ENCODE results near the gene SERPINB6.
"Not testable (repeated sequence)": the region's sequence is repeated elsewhere in the genome, so short reads cannot be mapped to it uniquely, and the experiment has no call there.

SERPINB6 gene

DNA sequence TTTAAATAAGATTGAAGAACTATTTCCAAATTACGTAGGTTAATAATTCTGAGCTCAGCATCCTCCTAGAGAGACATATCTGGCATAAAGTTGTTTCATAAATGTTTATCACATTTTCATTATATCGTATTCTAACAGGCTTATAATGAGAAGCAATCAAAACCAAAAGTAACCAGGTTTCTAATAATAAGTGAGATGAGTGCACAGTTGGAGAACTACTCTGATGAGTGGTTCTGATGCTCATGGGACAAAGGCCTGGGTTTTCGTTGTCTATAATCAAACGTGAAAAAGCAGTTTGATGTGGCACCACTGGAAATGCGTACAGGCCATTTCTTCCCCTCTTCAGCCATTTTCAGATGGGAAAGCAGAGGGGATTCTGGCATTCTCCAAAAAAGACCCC lies 4.7 kb upstream of the SERPINB6 start:
- DNase-seq: no peak

DNA sequence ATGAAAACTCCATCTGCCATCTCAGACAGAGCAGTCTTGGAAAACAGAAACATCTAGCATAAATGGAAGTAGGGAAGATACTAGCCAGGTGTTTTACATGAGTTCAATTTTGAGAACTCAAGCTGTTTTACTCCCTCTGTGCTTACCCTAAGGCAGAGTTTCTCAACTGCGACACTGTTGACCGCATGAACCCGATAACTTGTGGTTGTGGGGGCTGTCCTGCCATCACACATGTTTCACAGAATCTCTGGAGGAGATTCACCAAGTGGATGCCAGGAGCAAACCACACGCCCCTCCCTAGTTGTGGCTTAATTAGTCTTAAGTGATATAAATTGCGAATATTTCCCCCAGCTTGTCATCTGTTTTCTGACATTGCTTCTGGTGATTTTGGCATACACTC lies 2.3 kb upstream of the SERPINB6 start:
- DNase-seq: no peak

DNA sequence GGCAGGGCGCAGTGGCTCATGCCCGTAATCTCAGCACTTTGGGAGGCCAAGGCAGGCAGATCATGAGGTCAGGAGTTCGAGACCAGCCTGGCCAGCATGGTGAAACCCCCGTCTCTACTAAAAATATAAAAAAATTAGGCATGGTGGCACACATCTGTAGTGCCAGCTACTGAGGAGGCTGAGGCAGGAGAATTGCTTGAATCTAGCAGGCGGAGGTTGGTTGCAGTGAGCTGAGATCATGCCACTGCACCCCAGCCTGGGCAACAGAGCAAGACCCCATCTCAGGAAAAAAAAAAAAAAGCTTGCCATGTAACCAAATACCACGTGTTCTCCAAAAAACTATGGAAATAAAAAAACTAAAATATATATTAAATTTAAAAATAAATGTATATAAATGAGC lies 1.8 kb upstream of the SERPINB6 start:
- DNase-seq: not testable (repeated sequence)

DNA sequence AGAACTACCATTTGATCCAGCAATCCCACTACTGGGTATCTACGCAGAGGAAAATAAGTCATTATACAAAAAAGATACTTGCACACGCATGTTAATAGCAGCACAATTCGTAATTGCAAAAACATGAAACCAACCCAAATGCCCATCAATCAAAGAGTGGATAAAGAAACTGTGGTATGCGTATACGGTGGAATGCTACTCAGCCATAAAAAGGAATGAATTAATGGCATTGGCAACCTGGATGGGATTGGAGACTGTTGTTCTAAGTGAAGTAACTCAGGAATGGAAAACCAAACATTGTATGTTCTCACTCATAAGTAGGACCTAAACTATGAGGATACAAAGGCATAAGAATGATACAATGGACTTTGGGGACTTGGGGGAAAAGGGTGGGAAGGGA lies 1.3 kb upstream of the SERPINB6 start:
- DNase-seq: not testable (repeated sequence)

DNA sequence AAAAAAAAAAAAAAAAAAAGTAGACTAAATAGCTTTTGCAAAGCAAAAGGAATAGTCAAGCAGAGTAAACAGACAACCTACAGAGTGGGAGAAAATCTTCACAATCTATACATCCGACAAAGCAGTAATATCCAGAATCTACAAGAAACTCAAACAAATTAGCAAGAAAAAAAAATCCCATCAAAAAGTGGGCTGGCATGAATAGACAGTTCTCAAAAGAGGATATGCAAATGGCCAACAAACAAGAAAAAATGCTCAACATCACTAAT lies 786 bp upstream of the SERPINB6 start:
- not testable (repeated sequence) for DNase-seq

DNA sequence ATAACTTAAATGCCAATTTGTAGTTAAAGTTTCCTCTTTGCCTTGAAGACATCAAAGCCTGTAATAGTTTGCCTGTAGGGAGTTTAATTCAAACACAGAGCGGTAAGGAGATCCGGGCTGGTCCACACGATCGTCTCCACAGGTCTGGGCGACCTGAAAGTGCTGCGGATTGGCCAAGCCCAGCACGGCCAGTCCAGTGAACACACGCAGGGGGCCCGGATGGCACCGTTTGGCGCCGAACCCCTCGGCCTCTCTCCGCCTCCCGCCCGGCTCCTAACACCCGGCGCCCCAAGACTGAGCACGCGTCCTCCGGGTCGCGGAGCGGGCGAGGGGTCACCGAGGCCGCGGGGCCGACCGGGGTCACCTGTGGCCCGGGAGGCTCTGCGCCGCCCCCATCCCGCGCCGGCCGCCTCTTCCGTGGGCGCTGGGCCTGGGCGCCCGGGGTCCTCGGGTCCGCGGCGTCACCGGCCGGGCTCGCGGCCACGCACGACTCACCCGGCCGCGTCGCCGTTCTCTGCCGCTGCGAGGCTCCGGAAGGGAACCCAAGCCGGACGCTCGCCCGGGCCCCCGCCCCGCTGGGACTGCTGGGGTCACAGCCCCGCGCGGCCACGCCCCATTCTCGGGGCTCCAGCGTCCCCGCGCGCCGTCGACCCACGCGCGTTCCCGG lies 481 bp downstream of the SERPINB6 start:
- DNase-seq: no peak

DNA sequence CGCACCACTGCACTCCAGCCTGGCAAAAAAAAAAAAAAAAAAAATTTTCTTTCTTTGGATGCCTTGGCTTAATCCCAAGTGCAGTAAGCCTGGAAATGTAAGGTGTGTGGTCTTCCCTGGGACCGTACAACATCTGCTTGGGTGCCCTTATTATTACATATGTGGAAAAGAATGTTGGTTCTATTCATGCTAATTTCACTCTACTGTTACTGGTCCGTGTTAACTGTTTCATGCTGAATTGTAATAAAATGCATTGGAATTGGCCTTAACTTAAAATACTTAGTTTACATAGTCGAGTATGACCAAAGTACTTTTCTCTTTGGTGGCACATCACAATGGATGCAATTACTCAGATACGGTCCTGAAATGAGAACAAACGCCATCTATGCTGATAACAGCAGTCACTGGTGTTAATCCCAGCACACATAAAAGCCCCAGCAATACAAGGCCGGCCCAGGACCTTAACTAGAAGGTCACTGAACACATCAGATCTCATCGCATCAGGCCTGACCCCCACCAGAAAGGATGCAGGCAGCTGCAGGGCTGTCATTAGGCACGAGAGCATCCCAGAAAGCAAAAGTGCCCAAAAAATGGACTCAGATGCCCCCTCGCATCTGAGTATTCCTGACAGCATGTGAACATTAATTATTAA lies 1.2 kb downstream of the SERPINB6 start:
- no peak for DNase-seq

DNA sequence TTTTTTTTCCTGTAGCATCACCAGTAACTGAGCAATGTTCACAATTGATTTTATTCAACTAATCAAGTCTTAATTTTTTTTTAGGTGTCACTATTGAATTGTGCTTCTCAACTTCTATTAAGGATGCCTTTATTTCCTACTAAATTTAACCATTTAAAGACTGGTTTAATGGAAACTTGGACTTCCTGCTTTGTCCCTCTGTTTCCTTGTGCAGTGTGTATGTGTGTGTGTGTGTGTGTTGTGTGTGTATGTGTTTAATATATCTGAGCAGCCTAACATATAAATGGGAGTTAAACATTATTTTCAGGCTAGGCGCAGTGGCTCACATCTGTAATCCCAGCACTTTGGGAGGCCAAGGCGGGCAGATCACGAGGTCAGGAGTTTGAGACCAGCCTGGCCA lies 1.8 kb downstream of the SERPINB6 start:
- DNase-seq: no peak

DNA sequence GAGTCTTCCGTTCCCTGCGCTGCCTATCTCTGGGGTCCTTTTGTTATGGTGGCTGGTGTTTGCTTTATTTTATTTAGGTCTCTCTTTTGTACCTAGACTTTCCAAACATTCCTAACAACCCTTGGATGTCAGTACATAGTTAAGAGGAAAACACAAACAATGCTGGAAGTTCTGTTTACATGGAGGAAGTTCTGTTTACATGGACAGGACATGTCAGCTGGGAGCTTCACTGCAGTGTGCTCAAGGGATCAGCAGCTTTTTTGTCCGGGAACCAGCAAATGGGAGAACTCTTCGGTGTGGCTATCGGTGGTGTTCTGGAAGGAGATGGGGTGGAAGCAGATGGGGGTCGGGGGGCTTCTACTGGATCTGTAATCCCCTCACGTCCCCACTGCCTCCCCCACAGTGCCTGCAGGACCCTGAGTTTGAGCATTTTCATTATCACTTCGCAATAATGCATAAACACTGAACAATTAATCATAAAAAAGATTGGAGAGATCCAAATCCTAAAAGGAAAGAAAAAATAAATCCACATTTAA lies 2.7 kb downstream of the SERPINB6 start:
- no peak for DNase-seq

DNA sequence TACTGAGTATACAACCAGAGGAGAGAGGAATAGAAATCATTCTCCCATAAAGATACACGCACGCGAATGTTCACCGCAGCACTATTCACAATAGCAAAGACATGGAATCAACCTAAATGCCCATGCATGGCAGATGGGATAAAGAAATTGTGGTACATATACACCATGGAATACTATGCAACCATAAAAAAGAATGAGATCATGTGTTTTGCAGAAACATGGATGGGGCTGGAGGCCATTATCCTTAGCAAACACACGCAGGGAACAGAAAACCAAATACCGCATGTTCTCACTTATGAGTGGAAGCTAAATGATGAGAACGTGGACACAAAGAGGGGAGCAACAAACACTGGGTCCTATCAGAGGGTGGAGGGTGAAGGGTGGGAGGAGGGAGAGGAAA lies 3.4 kb downstream of the SERPINB6 start:
- no peak for DNase-seq

DNA sequence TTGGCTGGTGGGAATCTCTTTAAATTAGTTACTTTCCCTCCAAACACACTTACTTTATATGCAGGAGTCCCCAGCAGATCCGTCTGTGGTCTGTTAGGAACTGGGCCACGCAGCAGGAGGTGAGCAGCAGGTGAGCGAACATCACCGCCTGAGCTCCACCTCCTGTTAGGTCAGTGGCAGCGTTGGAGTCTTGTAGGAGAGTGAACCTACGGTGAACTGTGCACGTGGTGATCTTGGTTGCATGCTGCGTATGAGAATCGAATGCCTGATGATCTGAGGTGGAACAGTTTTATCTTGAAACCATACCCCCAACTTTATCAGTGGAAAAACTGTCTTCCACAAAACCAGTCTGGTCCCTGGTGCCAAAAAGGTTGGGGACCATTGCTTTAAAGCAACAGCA lies 5.0 kb downstream of the SERPINB6 start:
- no peak for DNase-seq

DNA sequence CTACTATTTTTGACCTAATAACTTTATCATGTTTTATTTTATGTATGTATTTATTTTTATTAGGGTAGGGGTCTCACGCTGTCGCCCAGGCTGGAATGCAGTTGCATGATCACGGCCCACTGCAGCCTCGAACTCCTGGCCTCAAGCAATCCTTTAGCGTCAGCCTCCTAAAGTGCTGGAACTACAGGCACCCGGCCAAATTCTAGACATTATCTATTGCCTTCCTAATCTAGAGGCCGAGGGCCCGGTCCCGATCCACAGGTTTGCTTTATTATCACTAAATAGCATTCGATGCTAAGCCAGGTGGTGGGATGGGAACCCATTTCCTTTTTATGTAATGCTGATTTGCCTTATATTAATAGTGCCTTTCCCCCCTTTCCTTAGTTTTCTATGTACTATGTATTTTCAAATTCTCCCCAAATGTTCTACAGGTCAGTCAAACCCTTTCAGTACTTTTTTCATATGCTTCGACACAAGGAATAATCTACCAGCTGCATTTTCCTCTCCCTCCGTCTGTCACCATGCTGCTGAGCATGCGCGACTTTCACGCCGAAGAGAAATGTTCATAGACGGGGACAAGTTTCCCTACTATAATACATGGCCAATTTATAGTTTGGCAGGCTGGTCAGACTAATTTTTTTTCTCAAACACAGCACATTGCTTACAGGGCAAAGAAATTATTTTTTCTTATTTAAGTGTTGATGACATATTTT lies 6.4 kb downstream of the SERPINB6 start:
- DNase-seq: no peak

DNA sequence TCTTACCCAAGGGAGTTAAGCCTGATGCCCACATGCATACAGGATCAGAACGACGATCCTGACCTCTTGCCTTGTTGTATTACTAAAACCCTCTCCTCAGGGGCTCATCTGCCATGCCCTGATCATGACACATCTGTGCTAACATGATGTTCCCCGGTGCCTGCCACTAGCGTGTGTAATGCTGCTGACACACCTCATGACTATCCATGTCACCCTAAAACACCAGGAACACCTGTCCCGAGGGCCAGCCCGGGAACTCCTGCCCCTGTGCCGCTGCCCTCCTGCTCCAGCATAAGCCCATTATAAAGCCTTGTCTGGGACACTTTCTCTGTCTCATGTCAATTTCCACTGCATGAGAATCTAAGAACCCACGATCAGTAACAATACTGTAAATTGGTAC lies 7.6 kb downstream of the SERPINB6 start:
- no peak for DNase-seq

DNA sequence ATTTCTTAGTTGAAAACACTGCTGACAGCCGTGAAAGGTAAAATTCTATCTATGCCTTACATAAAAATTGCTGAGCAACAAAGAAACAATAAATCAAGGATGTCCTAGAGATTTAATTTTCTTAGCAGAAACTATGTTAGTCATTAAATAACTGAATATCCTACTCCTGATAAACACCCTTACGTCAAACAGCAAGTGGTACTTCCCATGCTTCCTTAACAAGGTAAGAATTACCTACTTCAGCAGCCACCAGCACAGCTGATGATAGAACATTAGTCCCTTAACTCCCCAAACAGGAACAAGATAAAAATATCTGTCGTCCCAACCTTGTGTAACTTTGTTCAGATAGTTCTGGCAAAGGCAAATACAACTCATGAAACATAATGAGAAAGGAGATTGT lies 8.7 kb downstream of the SERPINB6 start:
- no peak for DNase-seq

DNA sequence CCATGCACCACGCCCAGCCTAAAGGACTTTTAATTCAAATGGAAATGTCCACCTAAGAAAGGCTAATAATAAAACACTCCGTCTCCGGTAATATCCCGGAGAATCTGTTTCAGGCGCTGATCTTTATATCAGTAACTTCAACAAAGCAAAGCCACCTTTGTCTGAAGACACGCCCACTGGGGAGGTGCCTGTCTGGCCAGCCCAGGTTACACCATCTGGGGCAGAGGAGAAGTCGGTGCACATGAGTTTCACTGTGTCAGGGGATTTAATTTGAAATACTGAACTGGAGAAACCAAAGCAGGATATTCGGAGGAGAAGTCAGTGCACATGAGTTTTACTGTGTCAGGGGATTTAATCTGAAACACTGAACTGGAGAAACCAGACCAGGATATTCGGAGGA lies 9.4 kb downstream of the SERPINB6 start:
- no peak for DNase-seq

DNA sequence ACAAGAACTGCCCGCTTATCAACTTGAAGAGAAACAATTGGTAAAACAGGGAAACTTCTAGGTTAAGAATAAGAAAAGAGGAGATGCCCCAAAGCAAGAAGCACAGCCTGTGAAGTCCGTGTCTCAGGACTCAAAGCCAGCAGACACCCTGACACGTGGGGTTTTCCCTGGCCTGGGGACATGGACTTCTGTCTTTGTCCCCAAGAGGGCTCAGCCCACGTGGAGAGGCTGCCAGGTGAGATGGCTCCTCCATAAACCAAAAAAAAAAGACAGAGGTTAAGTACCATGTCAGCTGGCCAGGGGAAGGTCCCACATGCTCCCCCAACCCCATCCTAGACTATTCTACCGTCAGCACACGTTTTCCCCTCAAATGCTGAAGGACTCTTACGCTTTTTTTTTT lies 9.9 kb downstream of the SERPINB6 start:
- no peak for DNase-seq

DNA sequence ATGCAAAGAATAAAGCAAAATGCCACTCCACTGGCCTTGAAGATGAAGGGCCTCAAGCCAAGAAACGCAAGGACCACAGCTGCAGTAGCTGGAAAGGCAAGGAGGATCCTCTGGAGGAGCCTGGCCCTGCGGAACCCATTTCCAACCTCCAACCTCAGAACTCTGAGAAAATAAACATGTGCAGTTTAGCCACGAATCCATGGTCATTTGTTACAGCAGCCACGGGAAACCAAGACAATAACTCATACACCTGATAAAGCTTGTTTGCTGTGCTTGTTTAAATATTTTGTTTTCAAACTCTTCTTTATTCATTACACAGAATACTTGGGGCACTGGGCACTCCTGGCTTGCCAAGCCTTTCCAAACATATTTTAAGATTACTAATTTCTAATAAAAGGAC lies 10.4 kb downstream of the SERPINB6 start:
- DNase-seq: no peak

DNA sequence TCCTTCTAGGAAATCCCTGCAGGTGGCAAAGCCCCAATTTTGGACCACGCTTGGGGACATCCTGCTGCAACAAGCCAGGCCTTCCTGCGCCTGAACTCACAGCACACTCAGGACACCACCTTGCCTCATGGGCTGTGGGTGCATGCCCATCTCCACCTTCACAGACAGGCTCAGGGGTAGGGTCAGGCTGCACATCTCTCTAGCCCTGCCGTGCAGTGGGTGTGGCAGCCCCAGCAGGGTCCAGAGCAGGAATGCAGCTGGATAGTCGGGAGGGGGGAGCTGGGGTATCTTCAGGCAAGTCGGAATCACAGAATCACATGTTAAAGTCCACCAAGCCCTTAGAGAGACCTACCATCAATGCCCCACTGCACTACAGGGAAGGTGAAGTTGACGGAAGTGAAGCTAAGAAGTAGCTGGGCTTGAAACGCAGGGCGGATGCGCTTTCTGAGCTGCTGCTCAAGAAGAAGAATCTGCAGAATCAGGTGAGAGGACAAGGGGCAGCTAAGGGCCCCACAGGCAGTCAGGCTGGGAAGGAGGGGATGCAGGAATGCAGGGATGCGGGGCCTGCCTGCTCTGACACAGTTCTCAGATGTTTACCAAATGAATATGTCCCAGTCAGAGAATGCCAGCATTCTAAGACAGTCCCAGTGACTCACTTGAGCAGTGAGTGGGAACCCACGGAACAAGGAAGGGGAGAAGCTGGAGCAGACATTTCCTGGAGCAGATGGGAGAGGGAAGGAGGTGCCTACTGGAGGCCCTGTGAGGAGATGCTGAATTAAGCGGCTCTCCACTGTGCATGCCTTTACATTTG lies 11.3 kb downstream of the SERPINB6 start:
- no peak for DNase-seq

DNA sequence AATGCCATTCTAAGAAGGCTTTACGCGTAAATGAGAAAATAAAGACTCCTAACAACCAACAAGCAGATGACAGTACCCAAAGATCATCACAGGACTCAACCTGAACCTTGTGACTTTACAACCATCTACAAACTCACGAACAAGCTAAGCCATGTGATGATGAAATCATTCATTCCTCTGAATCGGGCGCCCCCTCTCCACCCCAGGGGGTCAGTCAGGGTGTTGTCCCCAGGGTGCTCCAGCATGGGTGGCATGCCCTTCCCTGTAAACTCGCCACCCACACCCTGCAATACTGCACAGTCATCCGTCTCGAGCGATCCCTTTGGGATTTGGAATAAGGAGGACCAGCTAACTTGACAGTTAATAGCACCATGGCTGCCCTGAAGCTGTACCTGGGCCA lies 12.6 kb downstream of the SERPINB6 start:
- DNase-seq: no peak

DNA sequence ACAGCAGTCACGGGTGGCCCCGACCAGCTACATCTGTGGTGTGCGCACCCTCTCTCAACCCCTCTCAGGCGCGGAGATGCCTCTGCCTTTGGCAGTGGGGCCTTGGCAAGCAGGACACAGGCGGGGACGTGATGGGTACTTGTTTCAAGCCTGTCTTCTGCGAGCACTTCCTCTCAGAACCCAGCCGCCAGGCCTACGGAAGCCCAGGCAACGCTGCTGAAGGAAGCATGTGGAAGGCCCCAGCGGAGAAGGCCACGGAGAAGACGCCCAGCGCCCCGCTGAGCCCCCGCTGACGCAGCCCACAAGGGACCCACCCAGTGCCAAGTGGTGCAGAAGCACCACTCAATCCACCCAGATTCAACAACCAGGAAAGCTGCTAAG lies 13.0 kb downstream of the SERPINB6 start:
- DNase-seq: no peak

DNA sequence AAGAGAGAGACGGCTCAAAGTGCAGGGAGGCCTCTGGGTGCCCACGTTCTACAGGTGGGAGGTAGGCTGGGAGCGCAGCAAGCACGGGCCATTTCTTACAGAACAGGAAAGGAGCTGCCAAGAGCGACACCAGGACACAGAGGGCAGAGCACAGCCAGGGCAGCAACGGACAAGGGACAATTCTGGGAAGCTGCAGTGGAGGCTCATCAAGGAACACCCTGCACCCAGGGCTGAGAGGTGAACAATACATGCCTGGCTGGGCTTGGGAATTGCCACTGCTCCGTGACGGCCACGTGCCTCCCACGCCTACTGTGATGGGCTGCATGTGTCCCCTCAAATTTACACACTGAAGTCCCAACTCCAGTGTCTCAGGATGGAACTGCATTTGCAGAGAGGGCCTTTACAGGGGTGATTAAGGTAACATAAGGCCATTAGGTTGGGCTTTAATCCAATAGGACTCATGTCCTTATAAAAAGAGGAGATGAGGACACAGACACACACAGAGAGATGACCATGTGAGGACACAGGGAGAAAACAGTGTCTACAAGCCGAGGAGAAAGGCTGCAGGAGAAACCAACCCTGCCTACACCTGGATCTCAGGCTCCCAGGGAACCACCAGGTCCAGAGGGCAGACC lies 13.6 kb downstream of the SERPINB6 start:
- DNase-seq: no peak

DNA sequence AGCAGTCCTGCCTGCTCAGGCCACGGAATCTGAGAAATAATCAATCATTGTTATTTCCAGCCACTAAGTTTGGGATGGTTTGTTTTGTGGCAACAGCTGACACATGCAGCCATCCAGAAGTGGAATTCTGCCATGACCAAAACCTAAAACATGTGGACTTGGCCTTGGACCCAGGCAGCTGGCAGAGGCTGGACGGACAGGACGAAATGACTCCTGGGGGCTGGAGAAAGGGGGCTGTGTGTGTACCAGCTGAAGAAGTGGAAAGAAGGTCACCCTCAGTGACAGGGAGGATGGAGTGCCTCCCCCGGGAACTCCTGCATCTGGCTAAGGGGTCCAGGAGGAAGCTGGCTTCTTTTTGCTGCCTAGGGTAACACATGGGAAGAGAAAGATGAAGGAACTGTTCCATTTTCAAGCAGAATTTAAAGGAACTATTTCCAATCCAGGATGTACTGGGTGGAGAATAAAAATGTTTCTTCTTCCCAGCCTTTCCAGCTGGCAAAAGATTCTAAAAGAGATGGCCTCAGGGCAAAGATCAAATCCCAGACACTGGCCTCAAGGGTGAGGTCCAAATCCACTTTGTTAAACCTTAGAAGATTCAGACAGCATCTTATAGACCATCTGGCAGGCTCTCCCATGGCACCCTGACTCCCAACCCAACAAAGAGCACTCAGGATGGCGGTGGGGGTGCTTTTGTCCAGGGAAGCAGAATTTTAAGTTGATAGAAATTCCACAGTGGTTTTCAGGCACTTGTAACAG lies 14.3 kb downstream of the SERPINB6 start:
- no peak for DNase-seq
